Endodermal cell (in vitro differentiated cells): ENCODE results near the gene ABCA4. TPM values are rescaled to one million over a fixed set of nuclear protein-coding genes. Genes with fewer than 3 reads are reported as not detected.
A peak's percentile ranks its signal among the peaks of the same experiment; 100 is the strongest.

ENCODE experiments used
- DNase-seq: peaks from one replicate; pipeline ENCODE4 v3.0.0-alpha.2; 2017
- H3K27ac ChIP-seq: 2 replicates; pipeline ENCODE4 v1.5.1; 2013; ENCODE audit warnings: mild to moderate bottlenecking, low read depth, low read length, moderate library complexity
- H3K27me3 ChIP-seq: 2 replicates; pipeline ENCODE4 v1.6.1; 2013; ENCODE audit warnings: mild to moderate bottlenecking, low read length, moderate library complexity; ENCODE audit not compliant: insufficient read depth, control insufficient read depth, poor library complexity, severe bottlenecking
- H3K36me3 ChIP-seq: 2 replicates; pipeline ENCODE4 v1.7.0; 2013; ENCODE audit warnings: mild to moderate bottlenecking, low read length, moderate library complexity; ENCODE audit not compliant: control insufficient read depth, insufficient read depth
- H3K4me1 ChIP-seq: one replicate; pipeline ENCODE4 v1.7.0; 2013; ENCODE audit warnings: low read length; ENCODE audit not compliant: control insufficient read depth, insufficient read depth
- H3K4me3 ChIP-seq: 2 replicates; pipeline ENCODE4 v1.5.1; 2013; ENCODE audit warnings: mild to moderate bottlenecking, low read length, moderate library complexity
- H3K9ac ChIP-seq: 2 replicates; pipeline ENCODE4 v1.6.1; 2013; ENCODE audit warnings: mild to moderate bottlenecking, low read length, moderate library complexity; ENCODE audit not compliant: poor library complexity, severe bottlenecking; ENCODE audit errors: extremely low read depth
- H3K9me3 ChIP-seq: 2 replicates; pipeline ENCODE4 v1.6.1; 2013; ENCODE audit warnings: mild to moderate bottlenecking, low read length, moderate library complexity; ENCODE audit not compliant: control insufficient read depth
- H3K27ac Mint-ChIP-seq: 2 replicates; pipeline ENCODE4 v1.8.0; 2020; ENCODE audit warnings: mixed read lengths
- H3K27me3 Mint-ChIP-seq: 2 replicates; pipeline ENCODE4 v1.8.0; 2021; ENCODE audit warnings: mild to moderate bottlenecking, mixed read lengths; ENCODE audit not compliant: insufficient read depth
- H3K36me3 Mint-ChIP-seq: 2 replicates; pipeline ENCODE4 v1.8.0; 2020; ENCODE audit warnings: low read depth, mixed read lengths
- H3K4me1 Mint-ChIP-seq: 2 replicates; pipeline ENCODE4 v1.8.0; 2020; ENCODE audit warnings: mixed read lengths
- H3K4me3 Mint-ChIP-seq: 2 replicates; pipeline ENCODE4 v1.8.0; 2020; ENCODE audit warnings: mild to moderate bottlenecking, moderate library complexity, mixed read lengths
- H3K9me3 Mint-ChIP-seq: 2 replicates; pipeline ENCODE4 v1.8.0; 2020; ENCODE audit warnings: mild to moderate bottlenecking, mixed read lengths
- WGBS, 2 experiments: methylation state at CpG; one replicate each; pipeline versions ENCODE4 v1.1.5 to v1.1.7; 2013; ENCODE audit warnings: missing lambda C conversion rate in 2 of 2, mixed read lengths in 1 of 2; ENCODE audit not compliant: insufficient coverage in 1 of 2, insufficient read length in 1 of 2; 5-methylcytosine and 5-hydroxymethylcytosine counted together
- total RNA-seq, 2 donors: library from RNA; stranded (reverse); fragmentation: NEBNext Ultra II Directional in 1 of 2; extraction: Animal tissue kit (Norgen Biotek cat#: 25700) in 1 of 2; gene quantifications; 2 replicates in 1 of 2; 3 replicates in 1 of 2; pipeline ENCODE4 v1.2.1, GENCODE V29; 2021
- TF ChIP-seq, protein P1 (sequence below): fragments of 200-600 bp; sonication (generic); conservative IDR thresholded peaks from 2 replicates; pipeline ENCODE4 v1.5.0; 2021; ENCODE audit warnings: antibody characterized with exemption, mild to moderate bottlenecking

The ABCA4 gene
- total RNA-seq, 2 donors from 2014 or later = 1.6 to 1.7 TPM

- H3K27me3 Mint-ChIP-seq = no peaks in the 10 kb centered on the region
- Histone ChIP-seq H3K4me1 (peaks cover 9% of the 10 kb centered on the region), H3K4me3 (no peak overlapping the region), H3K27ac (peak overlapping the region; percentile 92), H3K36me3 (no peaks in the 10 kb centered on the region), H3K9me3 (no peaks in the 10 kb centered on the region), H3K27me3 (no peaks in the 10 kb centered on the region), H3K9ac (no peak overlapping the region)
- peaks cover 58% of the 10 kb centered on the region for H3K4me1 Mint-ChIP-seq
- no peak overlapping the region for H3K27ac Mint-ChIP-seq
- H3K9me3 Mint-ChIP-seq = no peaks in the 10 kb centered on the region
- 29 to 76% methylated on average over 4 of the region's 4 CpGs for WGBS, 2 experiments
- TF ChIP-seq, protein P1, sequence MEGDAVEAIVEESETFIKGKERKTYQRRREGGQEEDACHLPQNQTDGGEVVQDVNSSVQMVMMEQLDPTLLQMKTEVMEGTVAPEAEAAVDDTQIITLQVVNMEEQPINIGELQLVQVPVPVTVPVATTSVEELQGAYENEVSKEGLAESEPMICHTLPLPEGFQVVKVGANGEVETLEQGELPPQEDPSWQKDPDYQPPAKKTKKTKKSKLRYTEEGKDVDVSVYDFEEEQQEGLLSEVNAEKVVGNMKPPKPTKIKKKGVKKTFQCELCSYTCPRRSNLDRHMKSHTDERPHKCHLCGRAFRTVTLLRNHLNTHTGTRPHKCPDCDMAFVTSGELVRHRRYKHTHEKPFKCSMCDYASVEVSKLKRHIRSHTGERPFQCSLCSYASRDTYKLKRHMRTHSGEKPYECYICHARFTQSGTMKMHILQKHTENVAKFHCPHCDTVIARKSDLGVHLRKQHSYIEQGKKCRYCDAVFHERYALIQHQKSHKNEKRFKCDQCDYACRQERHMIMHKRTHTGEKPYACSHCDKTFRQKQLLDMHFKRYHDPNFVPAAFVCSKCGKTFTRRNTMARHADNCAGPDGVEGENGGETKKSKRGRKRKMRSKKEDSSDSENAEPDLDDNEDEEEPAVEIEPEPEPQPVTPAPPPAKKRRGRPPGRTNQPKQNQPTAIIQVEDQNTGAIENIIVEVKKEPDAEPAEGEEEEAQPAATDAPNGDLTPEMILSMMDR = no peak
- DNase-seq = peak; percentile 71
- H3K36me3 Mint-ChIP-seq = no peaks in the 10 kb centered on the region
- H3K4me3 Mint-ChIP-seq = no peak overlapping the region
These were observed 28.7 kb downstream of the ABCA4 start for GRCh38 chr1:94092210-94092613.

DNA sequence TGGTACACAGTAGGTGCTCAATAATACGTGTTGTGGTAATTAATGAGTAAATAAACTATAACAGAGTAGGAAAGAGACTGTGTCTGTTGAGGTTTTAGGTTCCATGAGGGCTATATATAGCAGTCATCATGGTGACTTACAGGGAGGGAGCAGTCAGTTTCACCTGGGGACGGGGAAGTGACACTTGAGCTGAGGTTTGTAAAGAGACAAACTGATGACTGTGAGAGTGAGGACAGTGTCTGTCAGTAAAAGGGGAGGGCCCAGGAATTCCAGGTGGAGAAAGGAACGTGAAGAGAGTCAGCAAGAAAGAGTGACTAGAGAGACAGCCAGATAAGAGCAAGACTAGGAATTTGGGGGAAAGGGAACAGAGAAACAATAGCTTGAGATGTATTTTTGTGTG lies 30.2 kb downstream of the ABCA4 start:
- Histone ChIP-seq H3K9ac (no peak overlapping the region), H3K27ac (no peak overlapping the region), H3K9me3 (no peaks in the 10 kb centered on the region), H3K36me3 (no peaks in the 10 kb centered on the region), H3K27me3 (no peaks in the 10 kb centered on the region), H3K4me1 (peaks cover 9% of the 10 kb centered on the region), H3K4me3 (no peak overlapping the region)
- 65 to 90% methylated on average over 1 to 3 of the region's 3 CpGs for WGBS, 2 experiments
- H3K9me3 Mint-ChIP-seq = no peaks in the 10 kb centered on the region
- TF ChIP-seq, protein P1 = no peak
- no peak overlapping the region for H3K4me3 Mint-ChIP-seq
- H3K27ac Mint-ChIP-seq = no peak overlapping the region
- H3K4me1 Mint-ChIP-seq = peaks cover 44% of the 10 kb centered on the region
- H3K36me3 Mint-ChIP-seq = no peaks in the 10 kb centered on the region
- H3K27me3 Mint-ChIP-seq = no peaks in the 10 kb centered on the region
- DNase-seq = peak; percentile 73

DNA sequence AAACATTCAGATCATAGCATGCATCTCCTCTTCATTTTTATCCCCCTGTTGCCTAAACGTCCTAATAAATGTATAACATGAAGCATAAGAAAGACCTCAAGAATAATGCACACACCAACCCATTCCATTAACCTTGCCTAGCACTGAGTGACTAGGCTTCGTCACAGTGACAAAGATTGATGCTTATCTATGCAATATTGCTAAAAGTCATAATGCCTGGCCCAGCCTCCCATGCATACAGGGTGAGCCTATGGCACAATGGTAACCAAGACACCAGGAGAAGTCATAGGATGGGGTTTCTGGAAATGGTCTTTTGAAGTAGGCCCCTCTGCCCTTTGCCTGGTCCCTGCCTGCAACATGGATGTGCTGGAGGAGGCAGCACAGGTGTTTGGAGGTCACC lies 33.8 kb downstream of the ABCA4 start:
- H3K27ac Mint-ChIP-seq = no peak overlapping the region
- Histone ChIP-seq H3K36me3 (no peaks in the 10 kb centered on the region), H3K27ac (no peak overlapping the region), H3K27me3 (no peaks in the 10 kb centered on the region), H3K4me3 (no peak overlapping the region), H3K9me3 (no peaks in the 10 kb centered on the region), H3K4me1 (no peaks in the 10 kb centered on the region), H3K9ac (no peak overlapping the region)
- no peak for DNase-seq
- H3K4me1 Mint-ChIP-seq = peaks cover 17% of the 10 kb centered on the region
- WGBS, 2 experiments = 80 to 100% methylated on average over 1 to 2 of the region's 2 CpGs
- TF ChIP-seq, protein P1 = no peak
- H3K9me3 Mint-ChIP-seq = no peaks in the 10 kb centered on the region
- H3K36me3 Mint-ChIP-seq = no peaks in the 10 kb centered on the region
- peaks cover 3% of the 10 kb centered on the region for H3K27me3 Mint-ChIP-seq
- H3K4me3 Mint-ChIP-seq = no peak overlapping the region
